PC-9 (cell line): ENCODE results near the gene FOXS1.

Source experiments
- CTCF ChIP-seq: fragments of 200-600 bp; sonication (generic); conservative IDR thresholded peaks from 2 replicates; pipeline ENCODE4 v1.6.1; 2017; ENCODE audit warnings: mixed run types, antibody characterized with exemption, mild to moderate bottlenecking, moderate library complexity
- EZH2 ChIP-seq: fragments of 200-600 bp; sonication (generic); IDR thresholded peaks from 2 replicates; pipeline ENCODE4 v1.8.0; 2017; ENCODE audit warnings: antibody characterized with exemption, low read depth

GRCh38 chr20:31831771-31832306 is 13.6 kb downstream of the FOXS1 start:
- TF ChIP-seq CTCF, result no peak
- no peak for TF ChIP-seq EZH2
